MM.1S (cell line): ENCODE measurements around the gene CRYBA4.

Experiments used
- CTCF ChIP-seq: fragments of 300-600 bp; sonication (generic); IDR thresholded peaks from 2 replicates; pipeline ENCODE4 v1.5.1; 2016; ENCODE audit warnings: antibody characterized with exemption, low read length, mixed read lengths
- EZH2 ChIP-seq: fragments of 300-600 bp; sonication (generic); optimal IDR thresholded peaks from 2 replicates; pipeline ENCODE3; 2017; ENCODE audit warnings: low read depth, mild to moderate bottlenecking, antibody characterized with exemption, low read length, mixed read lengths
- EZH2phosphoT487 ChIP-seq: fragments of 300-600 bp; sonication (generic); IDR thresholded peaks from 2 replicates; pipeline ENCODE4 v1.6.1; 2018; ENCODE audit warnings: antibody characterized with exemption, low read length

GRCh38 chr22:26586556-26587325 lies 35.0 kb upstream of the CRYBA4 start:
- no peak for TF ChIP-seq EZH2
- TF ChIP-seq CTCF, result no peak
- no peak for TF ChIP-seq EZH2phosphoT487
